H1 (cell line): ENCODE data around the gene NCOA1. TPM values are rescaled to one million over a fixed set of nuclear protein-coding genes. Genes with fewer than 3 reads are reported as not detected.

Source experiments
- CTCF ChIA-PET: fragments of 300-600 bp; sonication (Branson Sonifier 250); formaldehyde crosslinking; loops from one replicate; lab custom pipeline; 2021; ENCODE audit not compliant: partially characterized antibody; lab: Charles Lee
- POLR2A ChIA-PET: fragments of 300-600 bp; sonication (Branson Sonifier 250); formaldehyde crosslinking; loops from one replicate; lab custom pipeline; 2021; ENCODE audit warnings: inconsistent platforms; ENCODE audit not compliant: partially characterized antibody; lab: Charles Lee
- DNase-seq, 2 experiments: peaks; one replicate each; pipeline versions ENCODE4 v3.0.0 to v3.0.0-alpha.2; 2010 to 2022; ENCODE audit warnings: low spot score in 2 of 2, low read depth in 1 of 2, mixed read lengths in 1 of 2
- FAIRE-seq: peaks from 2 replicates; lab custom pipeline; 2011; peaks lifted over from hg19 to GRCh38; lab: Jason Lieb, UNC
- H2AFZ ChIP-seq: 2 replicates; pipeline ENCODE4 v1.8.1; 2012; ENCODE audit warnings: low read length, inconsistent platforms
- H2AK5ac ChIP-seq: 2 replicates; pipeline ENCODE4 v1.6.1; 2013; ENCODE audit warnings: low read depth, low read length
- H2BK120ac ChIP-seq: replicated peaks from 2 replicates; pipeline ENCODE3; 2013; ENCODE audit warnings: low read depth, low read length, inconsistent platforms
- H2BK12ac ChIP-seq: 2 replicates; pipeline ENCODE4 v1.6.1; 2013; ENCODE audit warnings: low read depth, low read length
- H2BK15ac ChIP-seq: 2 replicates; pipeline ENCODE4 v1.6.1; 2013; ENCODE audit warnings: low read length
- H2BK20ac ChIP-seq: 2 replicates; pipeline ENCODE4 v1.6.1; 2013; ENCODE audit warnings: low read length
- H2BK5ac ChIP-seq: 2 replicates; pipeline ENCODE4 v1.6.1; 2013; ENCODE audit warnings: low read depth, low read length
- H3K14ac ChIP-seq: 2 replicates; pipeline ENCODE4 v1.6.1; 2013; ENCODE audit warnings: inconsistent platforms; ENCODE audit not compliant: insufficient read length
- H3K18ac ChIP-seq: 2 replicates; pipeline ENCODE4 v1.6.1; 2013; ENCODE audit warnings: low read length; ENCODE audit errors: extremely low read depth
- H3K23ac ChIP-seq: 2 replicates; pipeline ENCODE4 v1.6.1; 2013; ENCODE audit warnings: inconsistent platforms; ENCODE audit not compliant: insufficient read length
- H3K23me2 ChIP-seq: 2 replicates; pipeline ENCODE4 v1.6.1; 2013; ENCODE audit warnings: low read depth, low read length
- H3K27ac ChIP-seq: 2 replicates; pipeline ENCODE4 v1.6.1; 2011; ENCODE audit warnings: low read depth, low read length, inconsistent platforms
- H3K27me3 ChIP-seq, 4 experiments: replicated peaks in 1 of 4; 1 replicate in 1 of 4; 2 replicates in 3 of 4; pipeline versions ENCODE4 v1.6.1 to v1.8.1; 2011 to 2013; ENCODE audit warnings: low read length in 3 of 4, mild to moderate bottlenecking in 3 of 4, inconsistent platforms in 2 of 4, mixed read lengths in 2 of 4, moderate library complexity in 1 of 4; ENCODE audit not compliant: control insufficient read depth in 3 of 4, insufficient read depth in 3 of 4; ENCODE audit errors: extremely low read depth in 1 of 4
- H3K36me3 ChIP-seq, 4 experiments: 2 replicates each; pipeline versions ENCODE4 v1.6.1 to v1.8.1; 2011 to 2013; ENCODE audit warnings: mild to moderate bottlenecking in 4 of 4, low read length in 3 of 4, moderate library complexity in 2 of 4, control low read depth in 1 of 4, inconsistent platforms in 1 of 4; ENCODE audit not compliant: insufficient read depth in 4 of 4, control insufficient read depth in 2 of 4
- H3K4ac ChIP-seq: replicated peaks from 2 replicates; pipeline ENCODE3; 2013; ENCODE audit warnings: low read length, low read depth, mixed read lengths, inconsistent platforms; ENCODE audit not compliant: insufficient read length
- H3K4me1 ChIP-seq, 4 experiments: replicated peaks in 1 of 4; 1 replicate in 1 of 4; 2 replicates in 3 of 4; pipeline versions ENCODE4 v1.6.1 to v1.8.1; 2011 to 2013; ENCODE audit warnings: low read length in 3 of 4, inconsistent platforms in 2 of 4, mixed read lengths in 1 of 4; ENCODE audit not compliant: insufficient read depth in 4 of 4, control insufficient read depth in 3 of 4
- H3K4me2 ChIP-seq, 2 experiments: 2 replicates each; pipeline versions ENCODE4 v1.6.1 to v1.8.1; 2011 to 2013; ENCODE audit warnings: low read depth in 2 of 2, low read length in 2 of 2, control low read depth in 1 of 2, inconsistent platforms in 1 of 2, mild to moderate bottlenecking in 1 of 2; ENCODE audit not compliant: insufficient read depth in 1 of 2
- H3K4me3 ChIP-seq, 4 experiments: fragments of 200-600, 300-600 bp in 1 of 4; sonication (generic), shearing (Covaris generic), sonication (Bioruptor Twin) in 1 of 4; 2 replicates each; pipeline versions ENCODE4 v1.5.1 to v1.8.1; 2011 to 2016; ENCODE audit warnings: low read length in 4 of 4, low read depth in 3 of 4, control low read depth in 2 of 4, inconsistent platforms in 2 of 4, mild to moderate bottlenecking in 2 of 4, mixed read lengths in 1 of 4, moderate library complexity in 1 of 4; ENCODE audit not compliant: insufficient read depth in 2 of 4; ENCODE audit errors: extremely low read depth in 1 of 4
- H3K56ac ChIP-seq: replicated peaks from 2 replicates; pipeline ENCODE3; 2013; ENCODE audit warnings: low read depth, mild to moderate bottlenecking, mixed read lengths, low read length, inconsistent platforms; ENCODE audit not compliant: insufficient read length
- H3K79me1 ChIP-seq: 2 replicates; pipeline ENCODE4 v1.6.1; 2013; ENCODE audit warnings: low read depth, low read length, control low read depth
- H3K79me2 ChIP-seq, 2 experiments: 2 replicates each; pipeline versions ENCODE4 v1.6.1 to v1.8.1; 2012 to 2013; ENCODE audit warnings: low read length in 2 of 2, mild to moderate bottlenecking in 2 of 2, inconsistent platforms in 1 of 2; ENCODE audit not compliant: insufficient read depth in 2 of 2, control insufficient read depth in 1 of 2
- H3K9ac ChIP-seq, 4 experiments: replicated peaks in 1 of 4; 1 replicate in 1 of 4; 2 replicates in 3 of 4; pipeline versions ENCODE4 v1.6.1 to v1.8.1; 2011 to 2013; ENCODE audit warnings: low read depth in 3 of 4, low read length in 3 of 4, control low read depth in 2 of 4, mild to moderate bottlenecking in 2 of 4, moderate library complexity in 2 of 4, inconsistent platforms in 1 of 4; ENCODE audit errors: extremely low read depth in 1 of 4
- H3K9me3 ChIP-seq, 2 experiments: 2 replicates each; pipeline versions ENCODE4 v1.6.1 to v1.8.1; 2012 to 2013; ENCODE audit warnings: mild to moderate bottlenecking in 2 of 2, moderate library complexity in 2 of 2, control low read depth in 1 of 2, inconsistent platforms in 1 of 2, low read depth in 1 of 2, low read length in 1 of 2, mixed read lengths in 1 of 2; ENCODE audit not compliant: insufficient read depth in 2 of 2
- H4K20me1 ChIP-seq, 2 experiments: replicated peaks in 1 of 2; 2 replicates each; pipeline versions ENCODE3 to v1.8.1; 2011 to 2013; ENCODE audit warnings: inconsistent platforms in 2 of 2, low read length in 2 of 2, mild to moderate bottlenecking in 1 of 2; ENCODE audit not compliant: insufficient read depth in 2 of 2, control insufficient read depth in 1 of 2
- H4K5ac ChIP-seq: 2 replicates; pipeline ENCODE4 v1.6.1; 2013; ENCODE audit warnings: low read length, low read depth, mixed read lengths, inconsistent platforms; ENCODE audit not compliant: insufficient read length
- H4K8ac ChIP-seq: 2 replicates; pipeline ENCODE4 v1.8.0; 2013; ENCODE audit warnings: mild to moderate bottlenecking, moderate library complexity, low read length, inconsistent platforms; ENCODE audit not compliant: insufficient read depth; ENCODE audit errors: extremely low read depth
- H4K91ac ChIP-seq: replicated peaks from 2 replicates; pipeline ENCODE3; 2013; ENCODE audit warnings: low read length, mixed read lengths, inconsistent platforms; ENCODE audit not compliant: insufficient read length
- ASH2L ChIP-seq: fragments of 200-600, 300-600 bp; sonication (generic); IDR thresholded peaks from one replicate; pipeline ENCODE4 v1.7.1; 2017; ENCODE audit warnings: low read length
- BACH1 ChIP-seq: IDR thresholded peaks from 2 replicates; pipeline ENCODE4 v1.6.1; 2012; ENCODE audit warnings: low read length, improper control_type of control experiment
- BCL11A ChIP-seq, 2 experiments: IDR thresholded peaks; one replicate each; pipeline ENCODE4 v1.6.1; 2011; ENCODE audit warnings: low read depth in 2 of 2, low read length in 2 of 2, mild to moderate bottlenecking in 2 of 2
- CBX5 ChIP-seq: fragments of 300-800, 300-1000 bp; sonication (generic); IDR thresholded peaks from 2 replicates; pipeline ENCODE4 v1.7.1; 2016; ENCODE audit warnings: antibody characterized with exemption, low read length, low read depth
- CHD1 ChIP-seq: IDR thresholded peaks from 2 replicates; pipeline ENCODE4 v1.6.1; 2012; ENCODE audit warnings: low read depth, low read length, improper control_type of control experiment
- CHD2 ChIP-seq: IDR thresholded peaks from 2 replicates; pipeline ENCODE4 v1.6.1; 2012; ENCODE audit warnings: low read length, improper control_type of control experiment
- KDM1A ChIP-seq: fragments of 200-600, 300-600 bp; sonication (generic); IDR thresholded peaks from 2 replicates; pipeline ENCODE4 v1.7.1; 2016; ENCODE audit warnings: mild to moderate bottlenecking, low read length, borderline replicate concordance
- NANOG ChIP-seq: IDR thresholded peaks from 2 replicates; pipeline ENCODE4 v1.6.1; 2011; ENCODE audit warnings: low read length, low read depth, mild to moderate bottlenecking, inconsistent platforms; ENCODE audit not compliant: insufficient read depth, poor library complexity, severe bottlenecking
- NRF1 ChIP-seq: IDR thresholded peaks from 2 replicates; pipeline ENCODE4 v1.6.1; 2011; ENCODE audit warnings: mild to moderate bottlenecking, low read depth, low read length, improper control_type of control experiment
- RNF2 ChIP-seq: fragments of 200-900, 300-1000 bp; sonication (generic); IDR thresholded peaks from 2 replicates; pipeline ENCODE4 v1.7.1; 2016; ENCODE audit warnings: borderline replicate concordance, low read depth, mild to moderate bottlenecking, antibody characterized with exemption, low read length; ENCODE audit not compliant: poor library complexity, severe bottlenecking; ENCODE audit errors: missing control alignments
- SIRT6 ChIP-seq: IDR thresholded peaks from one replicate; pipeline ENCODE4 v1.7.1; 2012; ENCODE audit warnings: low read length, inconsistent platforms
- SP1 ChIP-seq: IDR thresholded peaks from 2 replicates; pipeline ENCODE4 v1.6.1; 2011; ENCODE audit warnings: low read depth, low read length
- SP2 ChIP-seq: IDR thresholded peaks from 2 replicates; pipeline ENCODE4 v1.6.1; 2012; ENCODE audit warnings: mild to moderate bottlenecking, low read length, inconsistent platforms
- TBP ChIP-seq: IDR thresholded peaks from 2 replicates; pipeline ENCODE4 v1.6.1; 2011; ENCODE audit warnings: low read depth, low read length, improper control_type of control experiment
- WGBS, 2 experiments: shearing (Covaris generic) in 1 of 2; methylation state at CpG; one replicate each; pipeline versions ENCODE4 v1.1.6 to v1.1.7; 2013 to 2015; ENCODE audit warnings: low lambda C conversion rate in 2 of 2, mixed read lengths in 2 of 2, inconsistent platforms in 1 of 2, low coverage in 1 of 2, missing lambda C conversion rate in 1 of 2; ENCODE audit not compliant: insufficient replicate concordance in 2 of 2, insufficient coverage in 1 of 2, insufficient read length in 1 of 2; ENCODE audit errors: extremely low coverage in 1 of 2, missing lambda C conversion rate in 1 of 2; 5-methylcytosine and 5-hydroxymethylcytosine counted together
- polyA plus RNA-seq, 7 experiments: library from polyadenylated mRNA; depleted of rRNA in 3 of 7; stranded (reverse) in 5 of 7; unstranded in 2 of 7; fragments of >200 nt in 5 of 7; fragments of 200-250 nt in 2 of 7; gene quantifications; 1 replicate in 5 of 7; 2 replicates in 1 of 7; 4 replicates in 1 of 7; pipeline versions ENCODE4 v1.2.1 to v1.2.3, GENCODE V29; 2011 to 2013; ENCODE audit warnings: missing spikeins in 2 of 7, mixed read lengths in 2 of 7
- total RNA-seq: library from RNA; stranded (reverse); fragmentation: NEBNext Ultra II Directional; extraction: Animal tissue kit (Norgen Biotek cat#: 25700); gene quantifications from 2 replicates; pipeline ENCODE4 v1.2.1, GENCODE V29; 2021

NCOA1 gene
- total and polyA plus RNA-seq, 2 of the 8 experiments (the other 6 are each of a cell fraction or from before 2014, with no cell fraction given), result 12.8 to 17.9 TPM

DNA sequence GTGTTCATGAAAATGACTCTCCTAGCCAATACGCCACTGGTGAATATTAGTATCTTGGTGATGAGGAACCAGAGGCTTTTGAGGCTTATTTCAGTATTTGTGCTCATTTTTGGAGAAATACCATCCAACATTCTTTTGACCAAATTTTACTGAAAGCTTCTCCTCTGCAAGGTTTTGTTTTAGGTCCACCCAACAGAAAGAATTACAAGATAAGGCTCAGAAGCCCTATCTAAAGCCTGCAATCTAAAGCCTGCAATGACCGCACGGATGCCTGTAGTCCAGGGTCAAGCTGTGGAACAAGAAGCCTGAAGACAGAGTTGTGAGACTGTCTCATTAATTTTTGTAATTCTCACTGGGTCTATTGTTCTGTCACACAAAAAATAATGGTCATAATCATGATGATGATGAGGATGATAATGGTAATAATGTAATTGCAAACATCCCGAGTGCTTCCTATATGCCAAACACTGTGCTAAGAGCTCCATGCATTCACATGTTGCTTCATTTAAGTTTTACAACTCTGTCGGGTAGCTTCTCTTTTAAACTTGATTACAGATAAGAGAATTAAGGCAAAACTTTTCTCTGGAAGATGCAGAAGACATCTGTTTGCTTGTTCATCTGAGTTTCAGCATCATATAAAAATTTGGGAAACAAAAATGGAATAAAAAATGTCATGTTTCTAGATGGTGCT lies 33.2 kb upstream of the NCOA1 start:
- Histone ChIP-seq H3K23me2 (no peaks in the 10 kb centered on the region; the same call in 1 of the 2 replicates), H3K79me1 (no peaks in the 10 kb centered on the region), H3K79me2 (no peaks in the 10 kb centered on the region), H4K8ac (no peak overlapping the region), H3K56ac (no peak overlapping the region), H2BK12ac (no peak overlapping the region), H3K18ac (no peak overlapping the region), H3K4me2 (no peak overlapping the region), H3K27ac (no peak overlapping the region), H4K5ac (no peak overlapping the region), H3K9me3 (no peaks in the 10 kb centered on the region), H2BK5ac (no peak overlapping the region), H3K36me3 (no peaks in the 10 kb centered on the region), H2BK15ac (no peak overlapping the region), H2BK20ac (no peak overlapping the region), H3K9ac (no peak overlapping the region), H2BK120ac (no peak overlapping the region), H2AK5ac (no peak overlapping the region), H3K14ac (no peak overlapping the region), H2AFZ (no peak overlapping the region), H4K91ac (no peak overlapping the region), H3K4me3 (no peak overlapping the region), H3K4ac (no peak overlapping the region), H3K27me3 (no peaks in the 10 kb centered on the region), H3K4me1 (peaks cover 0 to 5% (median 1%) of the 10 kb centered on the region in 4 experiments; a peak in 1 of 7 replicates), H3K23ac (no peak overlapping the region), H4K20me1 (no peaks in the 10 kb centered on the region)
- DNase-seq (no peak), FAIRE-seq (no peak)
- 89% methylated on average over 5 of the region's 5 CpGs; no CpG with 5 or more reads in 1 of the 2 experiments for WGBS, 2 experiments
- POLR2A ChIA-PET, result no interaction called here
- CTCF ChIA-PET, result interaction anchor here (0.6 to 1.4 kb wide), 4 partner anchors 22 to 370 kb away, joined by 3 to 7 read pairs (median 3); no protein-coding TSS in a partner anchor
- TF ChIP-seq KDM1A (no peak), TBP (no peak), CHD2 (no peak), BCL11A (IDR thresholded peaks at IDR 0.05; ENCODE audit: low read depth in 2 of 2, low read length in 2 of 2) (no peak), CBX5 (no peak), BACH1 (no peak), NRF1 (no peak), SP1 (no peak), SIRT6 (no peak), NANOG (no peak), ASH2L (no peak), RNF2 (no peak), SP2 (no peak), CHD1 (no peak)
